ENCODE data around the gene ZNF429.
"Not testable (repeated sequence)": the region's sequence is repeated elsewhere in the genome, so short reads cannot be mapped to it uniquely, and the experiment has no call there.

The ZNF429 gene

GRCh38 chr19:21593502-21593901 lies 88.1 kb downstream of the ZNF429 start:
- DNase-seq = no peak

DNA sequence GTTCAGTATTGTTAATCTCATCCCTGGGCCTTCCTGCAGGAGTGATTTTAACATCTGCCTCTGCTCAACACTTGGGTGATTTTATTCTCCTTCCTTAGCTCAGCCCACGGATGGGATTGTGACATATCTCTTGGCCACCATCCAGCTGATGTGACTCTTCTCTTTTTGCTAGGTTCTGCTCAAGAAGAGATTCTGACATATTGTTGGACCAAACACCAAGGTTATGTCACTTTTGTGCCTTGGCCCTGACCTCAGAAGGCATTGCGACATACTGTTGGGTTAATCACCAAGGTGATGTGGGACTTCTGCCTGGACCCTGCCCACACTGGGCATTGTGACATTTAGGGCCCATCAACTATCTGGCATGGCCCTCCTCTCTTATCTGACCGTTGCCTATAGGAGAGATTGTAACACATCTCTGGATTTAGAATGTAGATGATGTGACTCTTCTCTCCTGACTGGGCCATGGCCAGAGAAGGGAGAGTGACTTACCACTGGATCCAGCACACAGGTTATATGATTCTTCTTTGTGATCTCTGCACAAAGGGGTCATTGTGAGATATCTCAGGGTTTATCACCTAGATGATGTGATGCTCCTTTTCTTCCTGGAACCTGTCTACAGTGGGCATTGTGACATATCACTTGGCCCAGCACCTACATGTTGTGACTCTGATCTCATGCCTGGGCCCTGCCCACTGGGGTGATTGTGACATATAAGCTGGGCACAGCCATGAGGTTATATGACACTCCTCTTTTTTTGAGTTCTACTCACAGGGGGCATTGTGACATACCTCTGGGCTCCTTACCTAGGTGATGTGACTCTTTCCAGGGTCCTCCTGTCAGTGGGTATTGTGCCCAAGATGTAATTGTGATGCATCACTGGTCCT lies 88.8 kb downstream of the ZNF429 start:
- no peak for DNase-seq

GRCh38 chr19:21595185-21595584 lies 89.8 kb downstream of the ZNF429 start:
- DNase-seq = no peak

DNA sequence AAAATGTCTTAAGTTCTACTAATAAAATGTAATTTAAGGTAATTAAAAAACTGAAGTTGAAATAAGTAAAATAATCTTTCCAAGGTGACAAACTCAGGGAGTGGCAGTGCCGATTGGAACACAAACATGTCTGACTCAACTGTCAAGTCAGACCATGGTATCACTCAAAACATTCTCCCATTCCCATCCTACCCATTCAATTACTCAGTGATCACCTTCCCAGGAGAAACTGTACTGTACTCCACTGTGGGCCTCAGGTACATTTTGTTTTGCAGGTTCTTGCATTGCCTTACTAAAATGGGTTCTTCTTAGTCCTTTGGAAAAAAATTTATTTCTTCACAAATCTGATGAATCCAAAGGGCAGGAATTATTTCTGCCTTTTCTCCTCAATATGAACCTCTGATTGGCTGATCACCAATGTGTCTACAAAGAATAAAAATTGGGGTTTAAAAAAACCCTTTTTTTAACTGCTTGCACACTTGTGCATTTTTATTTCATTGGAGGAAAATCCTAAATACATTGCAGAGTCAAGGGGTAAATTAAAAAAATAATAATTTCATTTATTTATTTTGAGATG lies 96.8 kb downstream of the ZNF429 start:
- DNase-seq = no peak

DNA sequence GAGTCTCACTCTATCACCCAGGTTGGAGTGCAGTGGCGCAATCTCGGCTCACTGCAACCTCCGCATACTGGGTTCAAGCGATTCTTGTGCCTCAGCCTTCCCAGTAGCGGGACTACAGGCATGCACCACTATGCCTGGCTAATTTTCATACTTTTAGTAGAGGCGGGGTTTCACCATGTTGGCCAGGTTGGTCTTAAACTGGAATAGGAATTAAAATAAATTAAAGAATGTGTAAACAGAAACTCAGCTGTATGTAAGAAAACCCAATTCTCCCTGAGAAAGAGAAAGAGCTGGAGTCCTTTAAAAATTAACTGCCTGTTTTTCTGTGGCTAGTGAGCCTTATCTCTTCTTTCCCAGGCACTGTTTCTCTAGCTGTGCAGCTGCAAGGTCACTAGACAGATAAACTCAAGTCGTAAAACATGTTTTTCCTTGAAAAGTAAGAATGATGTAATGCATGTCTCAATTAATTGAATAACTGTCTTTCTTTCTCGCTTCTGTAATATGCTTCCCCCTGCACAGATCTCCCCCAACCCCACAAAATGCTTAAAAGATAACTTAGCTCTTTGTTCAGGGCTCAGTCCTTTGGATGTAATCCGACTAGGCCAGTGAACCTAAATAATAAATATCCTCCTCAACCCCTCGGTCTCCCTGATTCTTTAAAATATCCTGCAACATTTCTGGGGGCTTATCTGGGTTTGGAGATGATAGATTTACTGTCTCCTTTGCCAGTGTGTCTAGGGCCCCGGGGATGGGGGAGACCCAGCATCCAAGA lies 97.4 kb downstream of the ZNF429 start:
- DNase-seq = not testable (repeated sequence)

DNA sequence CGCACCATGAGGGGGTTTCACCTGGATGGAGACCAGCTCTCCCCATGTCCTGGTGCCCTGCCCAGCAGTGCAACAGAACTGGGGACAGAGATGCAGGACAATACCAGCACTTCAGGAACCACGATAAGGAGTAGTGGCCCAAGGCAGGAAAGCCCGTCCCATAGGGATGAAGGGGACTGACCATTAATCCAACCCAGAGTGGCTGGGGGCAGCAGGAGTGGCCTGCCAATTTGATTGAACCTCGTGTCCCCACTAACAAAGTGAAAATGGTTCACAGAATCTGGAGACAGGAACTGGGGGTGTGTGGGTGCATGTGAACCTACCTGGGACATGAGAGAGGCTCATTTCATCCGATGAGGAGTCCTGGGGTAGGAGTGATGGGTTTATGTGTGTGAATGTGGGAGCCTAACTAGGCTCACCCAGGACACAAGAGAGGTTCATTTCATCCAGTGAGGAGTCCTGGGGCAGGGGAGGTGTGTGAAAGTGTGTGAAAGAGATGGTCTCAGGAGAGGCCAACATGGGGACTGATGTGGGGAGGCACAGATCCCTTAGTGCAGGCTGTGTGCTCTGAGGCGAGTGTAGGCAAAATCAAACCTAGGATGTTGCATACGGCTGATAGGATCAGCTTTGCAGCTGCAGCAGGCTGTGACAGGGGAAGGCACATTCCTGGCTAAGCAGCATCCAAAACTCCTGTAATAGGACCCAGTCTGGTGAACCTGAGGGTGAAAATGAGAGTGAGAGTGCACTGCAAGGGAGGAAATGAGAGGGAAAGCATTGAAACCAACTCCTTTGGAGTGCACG lies 98.2 kb downstream of the ZNF429 start:
- no peak for DNase-seq

DNA sequence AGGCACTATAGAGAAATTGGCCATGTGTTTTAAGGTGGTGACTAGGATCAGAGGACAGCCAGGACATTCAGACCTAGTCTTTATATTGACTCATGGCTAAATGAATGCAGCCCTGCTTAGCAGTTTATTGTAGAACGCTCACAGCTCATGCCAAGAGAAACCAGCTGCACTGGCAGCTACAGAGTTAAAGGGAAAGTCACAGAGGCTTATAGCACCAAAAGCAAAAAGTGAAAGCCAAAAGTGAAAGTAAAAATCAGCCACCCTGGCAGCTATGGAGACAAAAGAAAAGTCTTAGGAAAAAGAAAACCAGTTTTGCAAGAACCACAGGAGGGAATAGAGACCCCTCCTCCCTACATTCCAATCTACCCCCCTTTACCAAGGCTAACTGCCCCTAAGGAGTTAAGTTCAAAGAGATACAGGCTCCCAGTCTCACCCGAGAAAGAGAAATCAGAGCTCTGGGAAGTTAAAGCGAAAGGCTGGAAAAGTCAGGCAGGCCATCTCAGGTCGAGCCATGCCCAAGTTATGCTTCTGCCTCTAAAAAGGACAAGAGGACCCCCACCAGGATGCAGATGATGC lies 99.0 kb downstream of the ZNF429 start:
- DNase-seq = no peak

Measured in NCI-H446 (cell line).